GM18858 (cell line): ENCODE results near the gene FGF18.

ENCODE experiments used
- ATAC-seq: cut with Tn5 transposase; IDR thresholded peaks from one replicate; pipeline ENCODE4 v1.9.1; 2021; ENCODE audit not compliant: unreplicated experiment

FGF18 gene

GRCh38 chr5:171438738-171439137 is 19.3 kb downstream of the FGF18 start:
- no peak for ATAC-seq

- ATAC-seq: no peak
These were observed 21.9 kb downstream of the FGF18 start for GRCh38 chr5:171441246-171441791.

GRCh38 chr5:171442287-171443042 is 23.0 kb downstream of the FGF18 start:
- no peak for ATAC-seq

- ATAC-seq: no peak
These were observed 25.1 kb downstream of the FGF18 start for GRCh38 chr5:171444582-171444981.

GRCh38 chr5:171445644-171446516 is 26.4 kb downstream of the FGF18 start:
- no peak for ATAC-seq

GRCh38 chr5:171447226-171447625 is 27.8 kb downstream of the FGF18 start:
- no peak for ATAC-seq

- ATAC-seq: no peak
These were observed 30.0 kb downstream of the FGF18 start for GRCh38 chr5:171449426-171449825.

- ATAC-seq: no peak
These were observed 31.2 kb downstream of the FGF18 start for GRCh38 chr5:171450423-171451331.

- no peak for ATAC-seq
These were observed 32.0 kb downstream of the FGF18 start for GRCh38 chr5:171451421-171451820.

- no peak for ATAC-seq
These were observed 33.7 kb downstream of the FGF18 start for GRCh38 chr5:171453056-171453725.

- no peak for ATAC-seq
These were observed 34.5 kb downstream of the FGF18 start for GRCh38 chr5:171453988-171454387.

- no peak for ATAC-seq
These were observed 35.1 kb downstream of the FGF18 start for GRCh38 chr5:171454549-171454948.

GRCh38 chr5:171455522-171455921 is 36.1 kb downstream of the FGF18 start:
- ATAC-seq: no peak

GRCh38 chr5:171457208-171457981 is 37.9 kb downstream of the FGF18 start:
- ATAC-seq: no peak

- no peak for ATAC-seq
These were observed 40.4 kb downstream of the FGF18 start for GRCh38 chr5:171459839-171460238.

- ATAC-seq: no peak
These were observed 42.9 kb downstream of the FGF18 start for GRCh38 chr5:171462136-171462927.

- ATAC-seq: no peak
These were observed 43.7 kb downstream of the FGF18 start for GRCh38 chr5:171462928-171463861.

- no peak for ATAC-seq
These were observed 44.4 kb downstream of the FGF18 start for GRCh38 chr5:171463862-171464229.
